KMS-11 (cell line): ENCODE results near the gene CCT6A.
"Not testable (repeated sequence)": the region's sequence is repeated elsewhere in the genome, so short reads cannot be mapped to it uniquely, and the experiment has no call there.

Source experiments
- H2AFZ ChIP-seq: fragments of 200-600 bp; sonication (generic); 2 replicates; pipeline ENCODE4 v1.6.1; 2016; ENCODE audit warnings: antibody characterized with exemption, mixed run types, low read depth
- H3K27ac ChIP-seq: fragments of 200-600 bp; sonication (generic); 2 replicates; pipeline ENCODE4 v1.6.1; 2016; ENCODE audit warnings: mild to moderate bottlenecking, mixed run types
- H3K27me3 ChIP-seq: fragments of 200-600 bp; sonication (generic); 2 replicates; pipeline ENCODE4 v1.6.1; 2017; ENCODE audit warnings: mild to moderate bottlenecking, low read depth, mixed run types, moderate library complexity; ENCODE audit not compliant: insufficient read depth
- H3K36me3 ChIP-seq: fragments of 200-600 bp; sonication (generic); 2 replicates; pipeline ENCODE4 v1.6.1; 2017; ENCODE audit warnings: mild to moderate bottlenecking, mixed run types; ENCODE audit not compliant: insufficient read depth
- H3K4me1 ChIP-seq: fragments of 200-600 bp; sonication (generic); 2 replicates; pipeline ENCODE4 v1.6.1; 2016; ENCODE audit warnings: mild to moderate bottlenecking, low read depth, mixed run types; ENCODE audit not compliant: poor library complexity, severe bottlenecking
- H3K4me2 ChIP-seq: fragments of 200-600 bp; sonication (generic); 2 replicates; pipeline ENCODE4 v1.7.0; 2016; ENCODE audit warnings: mild to moderate bottlenecking, mixed run types
- H3K4me3 ChIP-seq: fragments of 200-600 bp; sonication (generic); IDR thresholded peaks from 2 replicates; pipeline ENCODE4 v1.6.1; 2017; ENCODE audit warnings: low read depth, low read length, mixed read lengths; ENCODE audit not compliant: insufficient read depth
- H3K79me2 ChIP-seq: fragments of 200-600 bp; sonication (generic); 2 replicates; pipeline ENCODE4 v1.6.1; 2016; ENCODE audit warnings: low read depth, mixed run types; ENCODE audit not compliant: insufficient read depth
- H3K9ac ChIP-seq: fragments of 200-600 bp; sonication (generic); 2 replicates; pipeline ENCODE4 v1.6.1; 2016; ENCODE audit warnings: mild to moderate bottlenecking, mixed run types
- H4K20me1 ChIP-seq: fragments of 200-600 bp; sonication (generic); 2 replicates; pipeline ENCODE4 v1.6.1; 2016; ENCODE audit warnings: mild to moderate bottlenecking, mixed run types; ENCODE audit not compliant: insufficient read depth
- TF ChIP-seq, protein P1 (sequence below): fragments of 200-600 bp; sonication (generic); conservative IDR thresholded peaks from 2 replicates; pipeline ENCODE4 v1.6.1; 2017; ENCODE audit warnings: low read depth, mild to moderate bottlenecking, antibody characterized with exemption, low read length, moderate library complexity, mixed read lengths

CCT6A gene

DNA sequence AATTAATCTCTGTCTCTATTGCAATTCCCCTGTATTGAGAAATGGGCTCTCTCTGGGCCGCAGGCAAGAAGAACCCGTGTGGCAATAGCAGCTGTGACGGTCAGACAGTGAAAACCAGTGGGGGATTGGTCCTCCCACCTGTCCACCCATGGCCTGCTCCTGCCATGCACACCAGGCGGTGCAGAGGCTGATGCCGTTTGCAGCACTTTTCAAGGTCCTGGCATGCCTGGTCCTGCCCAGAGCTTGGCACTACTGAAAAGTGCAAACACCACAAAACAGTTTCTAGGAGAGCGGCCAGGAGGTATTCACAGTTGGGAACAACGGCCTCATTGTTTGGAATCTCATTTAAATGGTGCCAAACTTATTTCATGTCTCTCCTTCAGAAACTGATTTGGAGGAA is 41.9 kb upstream of the CCT6A start:
- H3K4me2 ChIP-seq: no peak overlapping the region
- no peaks in the 10 kb centered on the region for H3K79me2 ChIP-seq
- TF ChIP-seq, protein P1, sequence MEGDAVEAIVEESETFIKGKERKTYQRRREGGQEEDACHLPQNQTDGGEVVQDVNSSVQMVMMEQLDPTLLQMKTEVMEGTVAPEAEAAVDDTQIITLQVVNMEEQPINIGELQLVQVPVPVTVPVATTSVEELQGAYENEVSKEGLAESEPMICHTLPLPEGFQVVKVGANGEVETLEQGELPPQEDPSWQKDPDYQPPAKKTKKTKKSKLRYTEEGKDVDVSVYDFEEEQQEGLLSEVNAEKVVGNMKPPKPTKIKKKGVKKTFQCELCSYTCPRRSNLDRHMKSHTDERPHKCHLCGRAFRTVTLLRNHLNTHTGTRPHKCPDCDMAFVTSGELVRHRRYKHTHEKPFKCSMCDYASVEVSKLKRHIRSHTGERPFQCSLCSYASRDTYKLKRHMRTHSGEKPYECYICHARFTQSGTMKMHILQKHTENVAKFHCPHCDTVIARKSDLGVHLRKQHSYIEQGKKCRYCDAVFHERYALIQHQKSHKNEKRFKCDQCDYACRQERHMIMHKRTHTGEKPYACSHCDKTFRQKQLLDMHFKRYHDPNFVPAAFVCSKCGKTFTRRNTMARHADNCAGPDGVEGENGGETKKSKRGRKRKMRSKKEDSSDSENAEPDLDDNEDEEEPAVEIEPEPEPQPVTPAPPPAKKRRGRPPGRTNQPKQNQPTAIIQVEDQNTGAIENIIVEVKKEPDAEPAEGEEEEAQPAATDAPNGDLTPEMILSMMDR: no peak
- H3K36me3 ChIP-seq: no peaks in the 10 kb centered on the region
- H4K20me1 ChIP-seq: no peaks in the 10 kb centered on the region
- no peak overlapping the region for H2AFZ ChIP-seq
- no peak overlapping the region for H3K4me3 ChIP-seq
- no peaks in the 10 kb centered on the region for H3K4me1 ChIP-seq
- no peak overlapping the region for H3K27ac ChIP-seq
- H3K27me3 ChIP-seq: no peaks in the 10 kb centered on the region
- H3K9ac ChIP-seq: no peak overlapping the region

DNA sequence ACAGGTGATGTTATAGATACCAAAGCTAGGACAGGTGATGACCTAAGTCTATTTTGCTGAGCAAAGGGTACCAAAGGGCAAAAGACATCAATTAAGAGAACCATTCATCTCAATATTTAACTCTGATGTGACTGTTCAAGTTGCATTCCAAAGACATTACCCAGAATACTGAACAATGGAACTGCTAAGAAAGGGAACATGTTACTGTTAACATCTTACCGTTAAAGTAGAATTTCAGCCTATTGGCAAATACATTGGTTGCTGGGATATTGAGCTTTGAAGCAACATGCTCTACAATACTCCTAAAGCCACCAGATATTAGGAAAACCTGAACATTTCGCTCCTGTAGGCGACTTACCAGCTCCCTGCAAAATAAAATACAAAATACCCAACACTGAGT is 34.5 kb upstream of the CCT6A start:
- not testable (repeated sequence) for H3K27me3 ChIP-seq, H4K20me1 ChIP-seq, H2AFZ ChIP-seq, H3K9ac ChIP-seq, H3K4me1 ChIP-seq, H3K79me2 ChIP-seq, H3K36me3 ChIP-seq, H3K27ac ChIP-seq, H3K4me2 ChIP-seq, H3K4me3 ChIP-seq

DNA sequence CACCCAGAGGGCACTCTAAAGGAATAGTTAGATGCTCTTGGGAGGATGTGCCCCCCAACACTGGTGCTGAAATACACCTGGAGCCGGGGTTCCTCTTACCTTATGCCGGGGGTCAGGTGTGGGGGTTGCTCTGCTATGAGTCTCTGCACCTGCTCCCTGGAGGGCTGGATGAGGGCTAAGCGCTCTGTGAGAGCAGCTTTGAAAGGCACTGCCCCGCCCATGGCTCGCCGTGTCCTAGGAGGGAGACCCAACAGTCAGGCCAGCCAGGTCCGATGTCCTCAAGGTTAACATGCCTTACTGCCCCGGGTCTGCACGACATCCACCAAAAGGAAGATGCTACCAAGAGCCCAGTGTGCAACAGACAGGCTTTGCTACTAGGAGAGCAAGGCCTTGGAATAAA is 32.1 kb upstream of the CCT6A start:
- peaks cover 3% of the 10 kb centered on the region; the same call in 1 of the 2 replicates for H3K36me3 ChIP-seq
- TF ChIP-seq, protein P1: no peak

DNA sequence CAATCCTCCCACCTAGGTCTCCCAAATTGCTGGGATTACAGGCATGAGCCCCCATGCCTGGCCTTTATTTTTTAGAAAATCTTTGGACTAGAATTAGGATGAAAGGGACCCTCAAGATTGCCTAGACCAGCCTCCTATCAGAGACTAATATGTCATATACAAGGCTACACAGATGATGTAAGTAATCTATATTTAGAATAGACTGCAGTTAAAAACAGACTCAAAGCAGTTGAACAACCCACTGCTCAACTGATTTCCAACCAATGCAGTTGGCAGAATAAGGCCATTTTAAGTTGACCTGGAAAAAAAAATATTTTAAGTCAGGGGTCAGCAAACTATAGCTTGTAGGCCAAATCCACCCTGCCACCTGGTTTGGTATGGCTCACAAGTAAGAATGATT is 28.1 kb upstream of the CCT6A start:
- TF ChIP-seq, protein P1: no peak
- Histone ChIP-seq H3K79me2 (no peaks in the 10 kb centered on the region; the same call in 1 of the 2 replicates), H2AFZ (no peak overlapping the region), H3K4me1 (no peaks in the 10 kb centered on the region), H3K27ac (no peak overlapping the region), H4K20me1 (no peaks in the 10 kb centered on the region), H3K4me3 (no peak overlapping the region), H3K27me3 (no peaks in the 10 kb centered on the region), H3K9ac (no peak overlapping the region), H3K4me2 (no peak overlapping the region), H3K36me3 (peaks cover 3% of the 10 kb centered on the region; the same call in 1 of the 2 replicates)

More for the DNA sequence above, 32.1 kb upstream of the CCT6A start:
- H3K27me3 ChIP-seq: no peaks in the 10 kb centered on the region
- H3K9ac ChIP-seq: no peak overlapping the region
- no peak overlapping the region for H3K4me2 ChIP-seq
- H3K27ac ChIP-seq: no peak overlapping the region
- no peak overlapping the region for H2AFZ ChIP-seq
- no peaks in the 10 kb centered on the region for H3K79me2 ChIP-seq
- no peaks in the 10 kb centered on the region for H4K20me1 ChIP-seq
- H3K4me1 ChIP-seq: no peaks in the 10 kb centered on the region
- no peak overlapping the region for H3K4me3 ChIP-seq

DNA sequence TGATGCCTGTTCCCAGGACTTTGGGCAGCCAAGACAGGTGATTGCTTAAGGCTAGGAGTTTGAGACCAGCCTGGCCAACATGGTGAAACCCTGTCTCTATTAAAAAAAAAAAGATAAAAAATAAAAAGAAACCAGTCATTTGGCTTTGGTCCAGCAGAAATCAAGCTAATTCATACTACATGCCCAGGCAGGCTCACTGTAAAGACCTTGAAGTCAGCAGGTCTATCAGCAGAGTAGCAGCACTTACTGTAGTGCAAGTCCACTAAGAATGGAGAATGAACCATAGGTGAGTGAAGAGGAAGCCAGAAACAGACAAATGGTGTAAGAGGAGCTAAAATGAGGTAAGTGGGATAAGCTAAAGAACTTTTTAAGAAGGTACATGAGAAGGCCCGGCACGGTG is 25.0 kb upstream of the CCT6A start:
- TF ChIP-seq, protein P1: no peak
- Histone ChIP-seq H3K27me3 (no peaks in the 10 kb centered on the region), H4K20me1 (no peaks in the 10 kb centered on the region), H3K79me2 (peaks cover 8% of the 10 kb centered on the region), H3K4me2 (no peak overlapping the region), H3K9ac (no peak overlapping the region), H2AFZ (no peak overlapping the region), H3K4me3 (no peak overlapping the region), H3K36me3 (peaks cover 3% of the 10 kb centered on the region; the same call in 1 of the 2 replicates), H3K27ac (no peak overlapping the region), H3K4me1 (no peaks in the 10 kb centered on the region)
